Measurements from ENCODE around the gene PHF12. TPM values are rescaled to one million over a fixed set of nuclear protein-coding genes. Genes with fewer than 3 reads are reported as not detected.
A peak's percentile ranks its signal among the peaks of the same experiment; 100 is the strongest.
"Not testable (repeated sequence)": the region's sequence is repeated elsewhere in the genome, so short reads cannot be mapped to it uniquely, and the experiment has no call there.

The PHF12 gene
- total RNA-seq, 2 donors from 2014 or later: 46.2 to 71.7 TPM

DNA sequence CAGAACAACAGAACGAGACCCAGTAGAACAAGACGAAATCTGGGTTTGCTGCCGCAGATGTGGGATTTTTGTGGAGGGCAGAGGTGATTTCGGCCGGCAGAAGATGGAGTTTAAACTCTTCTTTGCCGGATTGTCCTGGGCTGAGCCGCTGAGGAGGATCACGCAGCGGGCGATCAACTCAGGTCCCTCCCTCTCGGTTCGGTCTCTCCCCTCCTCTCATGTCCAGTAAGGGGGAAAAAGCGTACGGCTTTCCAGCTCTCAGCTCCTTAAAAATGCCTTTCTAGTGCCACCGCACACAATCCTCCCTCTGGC, 2.5 kb downstream of the PHF12 start:
- DNase-seq (ENCODE audit: low spot score in 2 of 2) (no peak), ATAC-seq (no peak)
- Mint-ChIP-seq H3K9me3 (no peaks in the 10 kb centered on the region), H3K27ac (peak overlapping the region; percentile 83 to 87), H3K36me3 (peaks cover 24 to 50% of the 10 kb centered on the region in 2 donors)

- Mint-ChIP-seq H3K27ac (peak overlapping the region; percentile 83 to 87), H3K9me3 (no peaks in the 10 kb centered on the region), H3K36me3 (peaks cover 24 to 55% of the 10 kb centered on the region in 2 donors)
- no peak for ATAC-seq
- DNase-seq (ENCODE audit: low spot score in 2 of 2): no peak
These were observed 3.0 kb downstream of the PHF12 start for GRCh38 chr17:28948342-28948741.

DNA sequence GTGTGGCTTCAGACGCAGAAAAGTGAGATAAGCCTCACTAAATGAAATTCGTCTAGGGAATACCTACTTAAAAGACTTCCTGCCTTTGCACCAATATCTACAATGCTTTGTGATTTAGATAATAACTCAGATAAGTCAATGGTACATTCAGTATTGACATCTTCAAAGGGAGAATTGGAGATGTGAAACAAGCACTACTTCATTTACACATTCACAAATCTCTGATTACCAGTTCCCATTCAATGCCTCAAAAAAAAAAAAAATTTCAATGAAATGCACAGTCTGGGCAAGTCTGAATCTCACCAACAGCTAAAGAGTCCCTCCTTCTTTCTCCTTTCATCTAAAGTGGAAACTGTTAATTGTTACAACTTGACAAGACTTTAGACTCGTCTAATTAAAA, 3.7 kb downstream of the PHF12 start:
- Mint-ChIP-seq H3K36me3 (peaks cover 24 to 58% of the 10 kb centered on the region in 2 donors), H3K27ac (peak overlapping the region; percentile 50 to 87), H3K9me3 (no peaks in the 10 kb centered on the region)
- DNase-seq (ENCODE audit: low spot score in 2 of 2) (no peak), ATAC-seq (no peak)

DNA sequence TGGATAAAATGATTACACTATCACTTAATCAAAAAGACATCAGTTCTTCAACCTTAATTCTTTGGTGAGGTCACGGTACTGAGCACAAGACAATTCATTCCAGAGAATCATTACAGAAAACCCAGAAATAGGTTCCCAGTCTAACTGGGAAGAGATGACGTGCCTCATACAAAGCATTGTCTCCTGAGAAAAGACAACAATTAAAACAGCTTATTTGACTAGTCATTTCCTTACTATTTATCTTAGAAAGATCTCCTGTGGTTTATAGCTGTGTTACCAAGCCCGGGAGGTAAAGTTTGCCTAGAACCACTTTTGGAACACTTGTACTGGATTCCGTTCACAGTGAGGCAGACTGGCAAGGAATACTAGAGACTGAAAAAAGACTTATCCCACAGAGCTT, 5.1 kb downstream of the PHF12 start:
- H3K36me3 Mint-ChIP-seq: peaks cover 24 to 67% of the 10 kb centered on the region in 2 donors
- ATAC-seq: peak; percentile 3 to 7

DNA sequence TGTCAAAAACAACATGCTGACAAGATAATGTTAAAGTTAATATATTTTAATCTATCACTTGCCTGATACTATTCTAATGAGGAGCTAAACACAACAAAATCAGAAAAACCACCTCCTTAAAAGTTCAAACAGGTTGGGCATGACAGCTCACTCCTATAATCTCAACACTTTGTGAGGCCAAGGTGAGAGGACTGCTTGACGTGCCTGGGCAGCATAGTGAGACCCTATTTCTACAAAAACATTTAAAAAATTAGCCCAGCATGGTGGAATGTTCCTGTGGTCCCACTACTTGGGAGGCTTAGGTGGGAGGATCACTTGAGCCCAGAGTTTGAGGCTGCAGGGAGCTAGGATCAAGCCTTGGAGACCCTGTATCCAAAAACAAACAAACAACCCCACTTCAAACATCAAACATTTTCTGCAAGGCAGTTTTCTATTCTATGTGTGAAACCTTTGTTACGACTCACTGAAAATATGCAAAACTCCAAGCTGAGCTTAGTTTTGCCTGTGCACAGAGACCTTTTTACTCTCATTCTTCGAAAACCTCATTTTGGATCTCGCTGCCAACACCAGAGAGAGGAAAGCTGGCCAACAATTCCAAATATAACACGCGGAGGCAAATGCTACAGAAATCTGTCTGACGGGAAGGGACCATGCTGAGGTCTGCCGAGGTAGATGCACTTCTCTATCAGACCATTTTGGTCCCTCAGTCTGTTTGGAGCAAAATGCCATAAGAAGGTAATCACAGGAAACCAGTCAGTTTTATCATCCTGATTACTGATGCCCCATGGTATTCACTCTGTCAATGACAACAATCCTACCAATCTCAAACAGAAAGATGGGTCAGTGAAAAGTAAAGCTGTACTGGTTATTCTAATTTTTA, 6.2 kb downstream of the PHF12 start:
- H3K36me3 Mint-ChIP-seq: peaks cover 18 to 62% of the 10 kb centered on the region in 2 donors
- DNase-seq (ENCODE audit: low spot score in 2 of 2): no peak
- H3K27ac Mint-ChIP-seq: peak overlapping the region in 1 of 2 donors; percentile 17
- ATAC-seq: peak in 1 of 2 donors; percentile 22
- no peaks in the 10 kb centered on the region for H3K9me3 Mint-ChIP-seq

More for the DNA sequence above, 5.1 kb downstream of the PHF12 start:
- DNase-seq (ENCODE audit: low spot score in 2 of 2): no peak
- peak overlapping the region in 1 of 2 donors; percentile 81 for H3K27ac Mint-ChIP-seq
- H3K9me3 Mint-ChIP-seq: no peaks in the 10 kb centered on the region

DNA sequence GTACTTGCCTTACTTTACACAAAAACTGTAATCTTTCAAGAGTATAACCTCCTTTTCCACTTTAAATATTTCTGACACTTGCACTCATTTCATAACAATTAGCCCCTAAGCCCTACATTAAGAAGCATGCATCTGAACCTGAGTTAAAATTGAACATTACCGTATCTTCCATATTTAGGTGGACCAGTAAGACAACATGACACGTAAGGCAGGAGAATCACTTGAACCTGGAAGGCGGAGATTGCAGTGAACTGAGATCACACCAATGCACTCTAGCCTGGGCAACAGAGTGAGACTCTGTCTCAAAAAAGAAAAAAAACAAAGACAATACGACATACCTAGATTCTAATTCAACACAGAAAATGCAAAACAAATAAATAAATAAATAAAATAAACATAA, 7.0 kb downstream of the PHF12 start:
- H3K36me3 Mint-ChIP-seq: peaks cover 16 to 58% of the 10 kb centered on the region in 2 donors
- ATAC-seq: no peak
- H3K27ac Mint-ChIP-seq: no peak overlapping the region
- no peaks in the 10 kb centered on the region for H3K9me3 Mint-ChIP-seq
- no peak for DNase-seq (ENCODE audit: low spot score in 2 of 2)

- DNase-seq (ENCODE audit: low spot score in 2 of 2) (no peak), ATAC-seq (no peak)
- H3K27ac Mint-ChIP-seq: no peak overlapping the region
- no peaks in the 10 kb centered on the region for H3K9me3 Mint-ChIP-seq
- peaks cover 2 to 47% of the 10 kb centered on the region in 2 donors for H3K36me3 Mint-ChIP-seq
These were observed 8.4 kb downstream of the PHF12 start for GRCh38 chr17:28942925-28943324.

- H3K27ac Mint-ChIP-seq: no peak overlapping the region
- peaks cover 0 to 42% of the 10 kb centered on the region in 2 donors for H3K36me3 Mint-ChIP-seq
- ATAC-seq (no peak), DNase-seq (ENCODE audit: low spot score in 2 of 2) (no peak)
- no peaks in the 10 kb centered on the region for H3K9me3 Mint-ChIP-seq
These were observed 10.1 kb downstream of the PHF12 start for GRCh38 chr17:28941251-28941650.

- DNase-seq (ENCODE audit: low spot score in 2 of 2) (no peak), ATAC-seq (no peak)
- H3K36me3 Mint-ChIP-seq: peaks cover 0 to 42% of the 10 kb centered on the region in 2 donors
- no peak overlapping the region for H3K27ac Mint-ChIP-seq
- no peaks in the 10 kb centered on the region for H3K9me3 Mint-ChIP-seq
These were observed 10.6 kb downstream of the PHF12 start for GRCh38 chr17:28940675-28941074.

DNA sequence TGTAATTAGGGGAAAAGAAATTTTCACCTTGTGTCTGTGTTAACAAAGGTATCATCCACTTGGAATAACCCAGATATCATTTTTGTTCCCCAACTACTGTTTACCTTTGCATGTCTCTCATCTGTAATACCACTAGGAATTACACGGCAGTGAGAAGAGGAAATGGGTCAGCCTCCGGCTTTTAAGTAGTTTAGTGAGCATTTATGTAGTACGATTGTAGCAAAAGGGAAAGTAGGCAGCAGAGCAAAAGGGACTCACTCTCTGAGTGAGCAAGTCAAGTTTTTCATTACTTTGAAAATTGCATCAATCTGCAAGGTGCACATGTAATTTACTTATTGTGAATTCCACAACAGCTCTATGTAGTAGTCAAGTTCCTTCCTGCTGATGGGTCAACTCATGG, 11.2 kb downstream of the PHF12 start:
- DNase-seq (ENCODE audit: low spot score in 2 of 2): no peak
- H3K36me3 Mint-ChIP-seq: peaks cover 0 to 37% of the 10 kb centered on the region in 2 donors
- H3K27ac Mint-ChIP-seq: peak overlapping the region in 1 of 2 donors; percentile 63

GRCh38 chr17:28938552-28938951, 12.8 kb downstream of the PHF12 start:
- ATAC-seq (no peak), DNase-seq (ENCODE audit: low spot score in 2 of 2) (no peak)
- Mint-ChIP-seq H3K36me3 (peaks cover 0 to 33% of the 10 kb centered on the region in 2 donors), H3K9me3 (no peaks in the 10 kb centered on the region), H3K27ac (no peak overlapping the region)

More for the DNA sequence above, 11.2 kb downstream of the PHF12 start:
- H3K9me3 Mint-ChIP-seq: no peaks in the 10 kb centered on the region
- peak; percentile 48 to 60 for ATAC-seq

GRCh38 chr17:28937044-28937729, 14.1 kb downstream of the PHF12 start:
- peaks cover 0 to 31% of the 10 kb centered on the region in 2 donors for H3K36me3 Mint-ChIP-seq
- no peaks in the 10 kb centered on the region for H3K9me3 Mint-ChIP-seq
- DNase-seq (ENCODE audit: low spot score in 2 of 2) (no peak), ATAC-seq (no peak)
- no peak overlapping the region for H3K27ac Mint-ChIP-seq

- DNase-seq (ENCODE audit: low spot score in 2 of 2) (no peak), ATAC-seq (no peak)
- Mint-ChIP-seq H3K27ac (peak overlapping the region in 1 of 2 donors; percentile 62), H3K36me3 (peaks cover 0 to 23% of the 10 kb centered on the region in 2 donors), H3K9me3 (no peaks in the 10 kb centered on the region)
These were observed 15.4 kb downstream of the PHF12 start for GRCh38 chr17:28935744-28936460.

- not testable (repeated sequence) for ATAC-seq; H3K27ac Mint-ChIP-seq; DNase-seq (ENCODE audit: low spot score in 2 of 2); H3K9me3 Mint-ChIP-seq
- peaks cover 9 to 37% of the 10 kb centered on the region in 2 donors for H3K36me3 Mint-ChIP-seq
These were observed 16.8 kb downstream of the PHF12 start for GRCh38 chr17:28934508-28934907.

DNA sequence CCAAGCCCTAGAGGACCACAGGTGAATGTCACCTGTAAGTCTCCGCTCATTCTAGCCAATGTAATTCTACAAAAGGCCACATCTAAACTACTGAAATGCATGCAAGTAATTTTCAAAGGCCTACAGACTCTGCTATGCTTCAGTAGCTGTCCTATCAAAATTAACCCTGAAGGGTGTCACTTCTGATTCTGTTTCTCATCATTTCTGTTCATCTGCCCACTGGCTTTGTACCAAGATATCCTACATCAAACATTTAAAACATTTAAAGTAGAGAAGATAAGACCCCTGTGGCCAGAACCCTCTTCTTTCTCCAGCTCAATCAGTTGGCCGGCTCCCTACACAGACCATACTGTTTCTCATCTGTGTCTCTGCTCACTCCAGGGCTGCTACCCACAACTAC, 21.5 kb downstream of the PHF12 start:
- peaks cover 11 to 12% of the 10 kb centered on the region in 2 donors for H3K9me3 Mint-ChIP-seq
- DNase-seq (ENCODE audit: low spot score in 2 of 2): no peak
- peak overlapping the region; percentile 11 to 82 for H3K27ac Mint-ChIP-seq
- H3K36me3 Mint-ChIP-seq: peaks cover 40 to 66% of the 10 kb centered on the region in 2 donors
- no peak for ATAC-seq

GRCh38 chr17:28928061-28928460, 23.3 kb downstream of the PHF12 start:
- ATAC-seq: peak; percentile 90 to 95
- peak; percentile 44 to 74 for DNase-seq (ENCODE audit: low spot score in 2 of 2)
- Mint-ChIP-seq H3K36me3 (peaks cover 48 to 68% of the 10 kb centered on the region in 2 donors), H3K9me3 (peaks cover 11 to 12% of the 10 kb centered on the region in 2 donors), H3K27ac (peak overlapping the region; percentile 50 to 85)

DNA sequence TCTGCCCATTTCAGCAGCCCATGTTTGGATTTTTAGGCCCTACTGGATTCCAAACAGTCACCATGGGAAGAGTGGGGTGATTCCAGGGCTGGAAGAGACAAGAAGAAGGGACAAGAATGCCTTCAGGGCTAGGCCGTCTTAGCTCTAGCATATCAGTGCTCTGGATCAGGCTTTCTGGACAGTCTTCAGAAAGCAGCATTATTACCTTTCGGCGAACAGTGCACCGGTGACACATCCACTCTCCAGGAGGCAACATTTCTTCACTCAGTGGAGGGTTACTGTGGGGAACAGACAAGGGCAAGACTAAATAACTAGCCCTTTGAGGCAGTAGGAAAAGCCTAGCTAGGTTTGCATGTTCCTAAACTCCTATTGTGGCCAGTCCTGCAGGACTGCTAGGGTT, 24.5 kb downstream of the PHF12 start:
- peak overlapping the region in 1 of 2 donors; percentile 85 for H3K27ac Mint-ChIP-seq
- peaks cover 49 to 76% of the 10 kb centered on the region in 2 donors for H3K36me3 Mint-ChIP-seq
- H3K9me3 Mint-ChIP-seq: peaks cover 11 to 12% of the 10 kb centered on the region in 2 donors
- ATAC-seq (no peak), DNase-seq (ENCODE audit: low spot score in 2 of 2) (no peak)
